Neural cell (in vitro differentiated cells): Measurements from ENCODE around the gene CHCHD5. TPM values are rescaled to one million over a fixed set of nuclear protein-coding genes. Genes with fewer than 3 reads are reported as not detected.

Experiments used
- H2AFZ ChIP-seq: fragments of 200-600, 300-800 bp; sonication (generic), shearing (Covaris generic); 2 replicates; pipeline ENCODE4 v1.6.0; 2014; ENCODE audit warnings: low read depth, mild to moderate bottlenecking, antibody characterized with exemption, low read length, moderate library complexity
- H3F3A ChIP-seq: fragments of 200-600 bp; shearing (Covaris generic); 2 replicates; pipeline ENCODE4 v1.6.1; 2016; ENCODE audit warnings: mild to moderate bottlenecking, moderate library complexity, mixed read lengths, antibody characterized with exemption, low read length; ENCODE audit not compliant: insufficient read depth, poor library complexity, severe bottlenecking
- H3K27ac ChIP-seq: fragments of 200-600, 300-800 bp; sonication (generic), shearing (Covaris generic); 2 replicates; pipeline ENCODE4 v1.5.1; 2014; ENCODE audit warnings: mild to moderate bottlenecking, low read length, moderate library complexity
- H3K27me3 ChIP-seq: fragments of 300-800, 200-600 bp; sonication (generic), shearing (Covaris generic); 2 replicates; pipeline ENCODE4 v1.6.0; 2014; ENCODE audit warnings: mild to moderate bottlenecking, low read depth, low read length, moderate library complexity; ENCODE audit not compliant: insufficient read depth
- H3K36me3 ChIP-seq: fragments of 300-800, 200-600 bp; sonication (generic), shearing (Covaris generic); 2 replicates; pipeline ENCODE4 v1.5.1; 2014; ENCODE audit warnings: mild to moderate bottlenecking, antibody characterized with exemption, low read length, moderate library complexity; ENCODE audit not compliant: insufficient read depth
- H3K4me2 ChIP-seq: fragments of 300-800, 200-600 bp; sonication (generic), shearing (Covaris generic); 2 replicates; pipeline ENCODE4 v1.6.0; 2014; ENCODE audit warnings: mild to moderate bottlenecking, low read length
- H3K4me3 ChIP-seq: fragments of 300-800, 200-600 bp; sonication (generic), shearing (Covaris generic); 2 replicates; pipeline ENCODE4 v1.5.1; 2014; ENCODE audit warnings: mild to moderate bottlenecking, low read length, moderate library complexity
- H3K79me2 ChIP-seq: fragments of 200-600 bp; shearing (Covaris generic); replicated peaks from 2 replicates; pipeline ENCODE4 v1.6.0; 2014; ENCODE audit warnings: mild to moderate bottlenecking, low read length, moderate library complexity; ENCODE audit not compliant: insufficient read depth
- H3K9ac ChIP-seq: fragments of 300-800, 200-600 bp; sonication (generic), shearing (Covaris generic); 2 replicates; pipeline ENCODE4 v1.6.1; 2016; ENCODE audit warnings: mild to moderate bottlenecking, low read length, mixed read lengths
- H3K9me2 ChIP-seq: fragments of 200-600 bp; shearing (Covaris generic); 2 replicates; pipeline ENCODE4 v1.6.1; 2016; ENCODE audit warnings: mild to moderate bottlenecking, low read length, mixed read lengths; ENCODE audit not compliant: insufficient read depth
- H3K9me3 ChIP-seq: fragments of 200-600, 300-800 bp; sonication (generic), shearing (Covaris generic); 2 replicates; pipeline ENCODE4 v1.6.1; 2016; ENCODE audit warnings: mild to moderate bottlenecking, mixed run types, low read length, moderate library complexity, mixed read lengths
- H4K20me1 ChIP-seq: fragments of 200-600 bp; shearing (Covaris generic); 2 replicates; pipeline ENCODE4 v1.6.1; 2016; ENCODE audit warnings: mild to moderate bottlenecking, mixed run types; ENCODE audit not compliant: insufficient read depth
- CTCF ChIP-seq: fragments of 450-650 bp; IDR thresholded peaks from 2 replicates; pipeline ENCODE4 v1.5.1; 2014; ENCODE audit warnings: antibody characterized with exemption, mild to moderate bottlenecking, moderate library complexity; ENCODE audit not compliant: poor library complexity, severe bottlenecking
- EP300 ChIP-seq: fragments of 450-650 bp; conservative IDR thresholded peaks from 2 replicates; pipeline ENCODE4 v1.6.1; 2014; ENCODE audit warnings: antibody characterized with exemption, mild to moderate bottlenecking, moderate library complexity; ENCODE audit not compliant: poor library complexity, severe bottlenecking
- EZH2 ChIP-seq: fragments of 200-600, 300-800 bp; shearing (Covaris generic), sonication (generic); IDR thresholded peaks from 2 replicates; pipeline ENCODE4 v1.6.1; 2014; ENCODE audit warnings: antibody characterized with exemption, low read length, borderline replicate concordance, mild to moderate bottlenecking; ENCODE audit not compliant: insufficient read depth, poor library complexity, severe bottlenecking
- MXI1 ChIP-seq: fragments of 450-650 bp; conservative IDR thresholded peaks from 2 replicates; pipeline ENCODE4 v1.6.1; 2014; ENCODE audit warnings: antibody characterized with exemption, mild to moderate bottlenecking; ENCODE audit not compliant: poor library complexity, severe bottlenecking
- POLR2AphosphoS5 ChIP-seq: IDR thresholded peaks from 2 replicates; pipeline ENCODE4 v1.6.1; 2012
- RAD21 ChIP-seq: fragments of 450-650 bp; conservative IDR thresholded peaks from 2 replicates; pipeline ENCODE4 v1.6.1; 2014; ENCODE audit warnings: antibody characterized with exemption, mild to moderate bottlenecking, moderate library complexity
- SMC3 ChIP-seq: fragments of 450-650 bp; conservative IDR thresholded peaks from 2 replicates; pipeline ENCODE4 v1.6.1; 2014; ENCODE audit warnings: antibody characterized with exemption, mild to moderate bottlenecking, moderate library complexity; ENCODE audit not compliant: poor library complexity
- TAF1 ChIP-seq: IDR thresholded peaks from 2 replicates; pipeline ENCODE4 v1.6.1; 2012; ENCODE audit warnings: low read depth
- polyA plus RNA-seq: library from polyadenylated mRNA; depleted of rRNA; stranded (reverse); fragments of >200 nt; gene quantifications from 2 replicates; pipeline ENCODE4 v1.2.3, GENCODE V29; 2014
- small RNA-seq, 3 experiments: library from RNA; depleted of rRNA; stranded (forward); fragments of <200 nt; gene quantifications; one replicate each; pipeline ENCODE3, GENCODE V24; 2012
- TF ChIP-seq, protein P1 (sequence below): IDR thresholded peaks from 2 replicates; pipeline ENCODE4 v1.6.1; 2012; ENCODE audit warnings: borderline replicate concordance

Gene CHCHD5
- polyA plus RNA-seq, 1 donor from 2014 or later: 41.1 TPM

GRCh38 chr2:112637289-112637660 is 52.9 kb downstream of the CHCHD5 start:
- Histone ChIP-seq H3K9ac (no peak overlapping the region), H4K20me1 (no peaks in the 10 kb centered on the region), H3K27me3 (no peaks in the 10 kb centered on the region), H3K9me3 (no peaks in the 10 kb centered on the region), H3K36me3 (no peaks in the 10 kb centered on the region), H2AFZ (no peak overlapping the region), H3F3A (no peaks in the 10 kb centered on the region), H3K27ac (no peak overlapping the region), H3K4me2 (no peak overlapping the region), H3K79me2 (no peaks in the 10 kb centered on the region), H3K9me2 (no peaks in the 10 kb centered on the region), H3K4me3 (no peak overlapping the region)
- no peak for TF ChIP-seq POLR2AphosphoS5
- no peak for TF ChIP-seq SMC3
- TF ChIP-seq EP300: no peak
- TF ChIP-seq TAF1: no peak
- TF ChIP-seq EZH2: no peak
- no peak for TF ChIP-seq CTCF
- no peak for TF ChIP-seq RAD21
- TF ChIP-seq MXI1: no peak
- TF ChIP-seq, protein P1, sequence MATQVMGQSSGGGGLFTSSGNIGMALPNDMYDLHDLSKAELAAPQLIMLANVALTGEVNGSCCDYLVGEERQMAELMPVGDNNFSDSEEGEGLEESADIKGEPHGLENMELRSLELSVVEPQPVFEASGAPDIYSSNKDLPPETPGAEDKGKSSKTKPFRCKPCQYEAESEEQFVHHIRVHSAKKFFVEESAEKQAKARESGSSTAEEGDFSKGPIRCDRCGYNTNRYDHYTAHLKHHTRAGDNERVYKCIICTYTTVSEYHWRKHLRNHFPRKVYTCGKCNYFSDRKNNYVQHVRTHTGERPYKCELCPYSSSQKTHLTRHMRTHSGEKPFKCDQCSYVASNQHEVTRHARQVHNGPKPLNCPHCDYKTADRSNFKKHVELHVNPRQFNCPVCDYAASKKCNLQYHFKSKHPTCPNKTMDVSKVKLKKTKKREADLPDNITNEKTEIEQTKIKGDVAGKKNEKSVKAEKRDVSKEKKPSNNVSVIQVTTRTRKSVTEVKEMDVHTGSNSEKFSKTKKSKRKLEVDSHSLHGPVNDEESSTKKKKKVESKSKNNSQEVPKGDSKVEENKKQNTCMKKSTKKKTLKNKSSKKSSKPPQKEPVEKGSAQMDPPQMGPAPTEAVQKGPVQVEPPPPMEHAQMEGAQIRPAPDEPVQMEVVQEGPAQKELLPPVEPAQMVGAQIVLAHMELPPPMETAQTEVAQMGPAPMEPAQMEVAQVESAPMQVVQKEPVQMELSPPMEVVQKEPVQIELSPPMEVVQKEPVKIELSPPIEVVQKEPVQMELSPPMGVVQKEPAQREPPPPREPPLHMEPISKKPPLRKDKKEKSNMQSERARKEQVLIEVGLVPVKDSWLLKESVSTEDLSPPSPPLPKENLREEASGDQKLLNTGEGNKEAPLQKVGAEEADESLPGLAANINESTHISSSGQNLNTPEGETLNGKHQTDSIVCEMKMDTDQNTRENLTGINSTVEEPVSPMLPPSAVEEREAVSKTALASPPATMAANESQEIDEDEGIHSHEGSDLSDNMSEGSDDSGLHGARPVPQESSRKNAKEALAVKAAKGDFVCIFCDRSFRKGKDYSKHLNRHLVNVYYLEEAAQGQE: no peak

Small RNAs within 50 kb of the gene (small RNA-seq; reads per million reads assigned to genes)
- gene RF00019: 0 to 1.2 (median 0) reads per million in 3 experiments

Other genes starting within 250 kb of the CHCHD5 start
- gene RGPD8, start 151.0 kb upstream of the CHCHD5 start, polyA plus RNA-seq: 6.8 and 12.0 TPM in 2 replicates
- gene TTL, start 102.5 kb upstream of the CHCHD5 start, polyA plus RNA-seq: 48.2 and 53.8 TPM in 2 replicates
- gene POLR1B, start 42.1 kb upstream of the CHCHD5 start, polyA plus RNA-seq: 7.1 and 9.8 TPM in 2 replicates
- gene SLC20A1, start 61.3 kb downstream of the CHCHD5 start, polyA plus RNA-seq: 61.4 and 66.3 TPM in 2 replicates
- not detected in 2 replicates for gene NT5DC4, start 136.4 kb downstream of the CHCHD5 start, polyA plus RNA-seq
- gene CKAP2L, start 180.0 kb downstream of the CHCHD5 start, polyA plus RNA-seq: 0.78 and 1.5 TPM in 2 replicates
- 0.14 TPM in 1 of 2 replicates, not detected in the other for gene IL1A, start 199.9 kb downstream of the CHCHD5 start, polyA plus RNA-seq